ENCODE data around the gene SKIDA1. TPM values are rescaled to one million over a fixed set of nuclear protein-coding genes. Genes with fewer than 3 reads are reported as not detected.
"Not testable (repeated sequence)": the region's sequence is repeated elsewhere in the genome, so short reads cannot be mapped to it uniquely, and the experiment has no call there.

The SKIDA1 gene
- total RNA-seq, 1 donor from 2014 or later, result 127 TPM

GRCh38 chr10:21570761-21571521, 45.5 kb upstream of the SKIDA1 start:
- Mint-ChIP-seq H3K36me3 (peaks cover 35% of the 10 kb centered on the region), H3K9me3 (peaks cover 8% of the 10 kb centered on the region), H3K27me3 (ENCODE audit: insufficient read depth, low read depth) (peaks cover 6% of the 10 kb centered on the region), H3K4me1 (peaks cover 8% of the 10 kb centered on the region), H3K4me3 (no peak overlapping the region), H3K27ac (no peak overlapping the region)
- Histone ChIP-seq H4K20me1 (ENCODE audit: low read depth) (peaks cover 88% of the 10 kb centered on the region), H3K4me3 (no peak overlapping the region), H3K27ac (peak overlapping the region; percentile 18), H3K79me2 (ENCODE audit: low read depth) (peaks cover 100% of the 10 kb centered on the region), H3K4me2 (no peak overlapping the region), H3K4me1 (peaks cover 18% of the 10 kb centered on the region), H3K27me3 (no peaks in the 10 kb centered on the region), H3F3A (ENCODE audit: low read depth) (peaks cover 12% of the 10 kb centered on the region), H3K9ac (no peak overlapping the region), H2AFZ (replicated peaks) (no peak overlapping the region), H3K36me3 (peaks cover 10% of the 10 kb centered on the region), H3K9me3 (ENCODE audit: low read depth) (no peaks in the 10 kb centered on the region)
- DNase-seq (ENCODE audit: low spot score), result no peak
- TF ChIP-seq CTCF (IDR thresholded peaks at IDR 0.05) (no peak), EZH2 (IDR thresholded peaks at IDR 0.05) (no peak), EZH2phosphoT487 (IDR thresholded peaks at IDR 0.05) (no peak)

- H3K4me1 ChIP-seq; H2AFZ ChIP-seq (replicated peaks); DNase-seq (ENCODE audit: low spot score); H3K4me3 ChIP-seq; H3K27ac Mint-ChIP-seq; H3K4me3 Mint-ChIP-seq; H3K27me3 ChIP-seq; H3K27ac ChIP-seq; H3K4me2 ChIP-seq; H3K9me3 ChIP-seq (ENCODE audit: low read depth); H3F3A ChIP-seq (ENCODE audit: low read depth); H3K9ac ChIP-seq; H3K4me1 Mint-ChIP-seq; H3K27me3 Mint-ChIP-seq (ENCODE audit: insufficient read depth, low read depth): not testable (repeated sequence)
- Mint-ChIP-seq H3K36me3 (peaks cover 59% of the 10 kb centered on the region), H3K9me3 (peaks cover 20% of the 10 kb centered on the region)
- Histone ChIP-seq H3K79me2 (ENCODE audit: low read depth) (peaks cover 100% of the 10 kb centered on the region), H4K20me1 (ENCODE audit: low read depth) (peaks cover 26% of the 10 kb centered on the region), H3K36me3 (peaks cover 16% of the 10 kb centered on the region)
Observed at GRCh38 chr10:21558984-21559383, 33.5 kb upstream of the SKIDA1 start.

- Mint-ChIP-seq H3K27me3 (ENCODE audit: insufficient read depth, low read depth) (no peaks in the 10 kb centered on the region), H3K27ac (no peak overlapping the region), H3K36me3 (peaks cover 64% of the 10 kb centered on the region), H3K4me3 (no peak overlapping the region), H3K9me3 (peaks cover 12% of the 10 kb centered on the region), H3K4me1 (no peaks in the 10 kb centered on the region)
- Histone ChIP-seq H3K27me3 (no peaks in the 10 kb centered on the region), H2AFZ (replicated peaks) (no peak overlapping the region), H3K4me2 (no peak overlapping the region), H3K4me1 (no peaks in the 10 kb centered on the region), H3K9ac (no peak overlapping the region), H3K36me3 (peaks cover 20% of the 10 kb centered on the region), H3F3A (ENCODE audit: low read depth) (peaks cover 5% of the 10 kb centered on the region), H3K4me3 (no peak overlapping the region), H3K27ac (peak overlapping the region; percentile 23), H3K79me2 (ENCODE audit: low read depth) (peaks cover 100% of the 10 kb centered on the region), H4K20me1 (ENCODE audit: low read depth) (peaks cover 22% of the 10 kb centered on the region), H3K9me3 (ENCODE audit: low read depth) (no peaks in the 10 kb centered on the region)
- DNase-seq (ENCODE audit: low spot score), result no peak
- TF ChIP-seq EZH2phosphoT487 (IDR thresholded peaks at IDR 0.05) (no peak), CTCF (IDR thresholded peaks at IDR 0.05) (no peak), EZH2 (IDR thresholded peaks at IDR 0.05) (no peak)
Observed at GRCh38 chr10:21556527-21556926, 31.0 kb upstream of the SKIDA1 start.

- peak overlapping the region; percentile 25 for H3K27ac ChIP-seq
Observed at GRCh38 chr10:21552638-21553037, 27.2 kb upstream of the SKIDA1 start.

More at GRCh38 chr10:21552638-21553037, 27.2 kb upstream of the SKIDA1 start:
- Mint-ChIP-seq H3K36me3 (peaks cover 57% of the 10 kb centered on the region), H3K27me3 (ENCODE audit: insufficient read depth, low read depth) (no peaks in the 10 kb centered on the region), H3K9me3 (peaks cover 2% of the 10 kb centered on the region), H3K27ac (peak overlapping the region; percentile 15), H3K4me1 (no peaks in the 10 kb centered on the region), H3K4me3 (no peak overlapping the region)
- Histone ChIP-seq H3K27me3 (no peaks in the 10 kb centered on the region), H3K9ac (no peak overlapping the region), H3K9me3 (ENCODE audit: low read depth) (no peaks in the 10 kb centered on the region), H3K4me3 (no peak overlapping the region), H4K20me1 (ENCODE audit: low read depth) (peaks cover 47% of the 10 kb centered on the region), H3F3A (ENCODE audit: low read depth) (peaks cover 9% of the 10 kb centered on the region), H3K36me3 (peaks cover 12% of the 10 kb centered on the region), H3K4me2 (no peak overlapping the region), H3K4me1 (peaks cover 4% of the 10 kb centered on the region), H3K79me2 (ENCODE audit: low read depth) (peaks cover 100% of the 10 kb centered on the region), H2AFZ (replicated peaks) (no peak overlapping the region)
- TF ChIP-seq EZH2phosphoT487 (IDR thresholded peaks at IDR 0.05) (no peak), CTCF (IDR thresholded peaks at IDR 0.05) (no peak), EZH2 (IDR thresholded peaks at IDR 0.05) (no peak)
- DNase-seq (ENCODE audit: low spot score), result no peak

All from neural progenitor cell (in vitro differentiated cells).